PC-3 (cell line): ENCODE results near the gene PHF12.
A peak's percentile ranks its signal among the peaks of the same experiment; 100 is the strongest.

Experiments used
- EZH2 ChIP-seq: fragments of 300-600 bp; sonication (generic); IDR thresholded peaks from one replicate; pipeline ENCODE4 v1.6.1; 2017; ENCODE audit warnings: antibody characterized with exemption, mild to moderate bottlenecking, low read length; ENCODE audit not compliant: unreplicated experiment
- TF ChIP-seq, protein P1 (sequence below): fragments of 300-600 bp; sonication (generic); conservative IDR thresholded peaks from 2 replicates; pipeline ENCODE4 v1.5.1; 2017; ENCODE audit warnings: antibody characterized with exemption, low read depth, mild to moderate bottlenecking, low read length

DNA sequence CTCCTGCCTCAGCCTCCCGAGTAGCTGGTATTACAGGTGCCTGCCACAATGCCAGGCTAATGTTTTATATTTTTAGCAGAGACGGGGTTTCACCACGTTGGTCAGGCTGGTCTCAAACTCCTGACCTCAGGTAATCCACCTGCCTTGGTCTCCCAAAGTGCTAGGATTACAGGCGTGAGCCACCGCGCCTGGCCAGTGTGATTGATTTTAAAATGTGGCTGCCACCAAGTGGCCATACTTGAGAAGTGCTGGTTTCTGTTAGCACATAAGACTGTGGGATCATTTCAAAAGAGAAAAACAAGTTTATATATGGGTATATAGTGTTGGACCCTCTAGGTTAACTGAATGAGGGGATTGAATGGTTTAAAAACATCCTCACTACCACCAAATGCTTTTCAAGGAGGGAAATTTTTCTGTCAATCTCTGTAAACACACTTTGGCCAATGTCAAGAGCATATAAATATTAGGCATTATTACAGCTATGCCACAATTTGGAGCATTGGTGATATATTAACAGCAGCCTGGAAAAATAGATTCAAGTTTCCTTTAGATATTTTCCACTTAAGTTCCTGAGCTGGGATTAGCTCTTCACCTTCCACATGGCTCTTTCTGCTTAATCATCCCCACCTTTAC is 34.9 kb downstream of the PHF12 start:
- TF ChIP-seq, protein P1, sequence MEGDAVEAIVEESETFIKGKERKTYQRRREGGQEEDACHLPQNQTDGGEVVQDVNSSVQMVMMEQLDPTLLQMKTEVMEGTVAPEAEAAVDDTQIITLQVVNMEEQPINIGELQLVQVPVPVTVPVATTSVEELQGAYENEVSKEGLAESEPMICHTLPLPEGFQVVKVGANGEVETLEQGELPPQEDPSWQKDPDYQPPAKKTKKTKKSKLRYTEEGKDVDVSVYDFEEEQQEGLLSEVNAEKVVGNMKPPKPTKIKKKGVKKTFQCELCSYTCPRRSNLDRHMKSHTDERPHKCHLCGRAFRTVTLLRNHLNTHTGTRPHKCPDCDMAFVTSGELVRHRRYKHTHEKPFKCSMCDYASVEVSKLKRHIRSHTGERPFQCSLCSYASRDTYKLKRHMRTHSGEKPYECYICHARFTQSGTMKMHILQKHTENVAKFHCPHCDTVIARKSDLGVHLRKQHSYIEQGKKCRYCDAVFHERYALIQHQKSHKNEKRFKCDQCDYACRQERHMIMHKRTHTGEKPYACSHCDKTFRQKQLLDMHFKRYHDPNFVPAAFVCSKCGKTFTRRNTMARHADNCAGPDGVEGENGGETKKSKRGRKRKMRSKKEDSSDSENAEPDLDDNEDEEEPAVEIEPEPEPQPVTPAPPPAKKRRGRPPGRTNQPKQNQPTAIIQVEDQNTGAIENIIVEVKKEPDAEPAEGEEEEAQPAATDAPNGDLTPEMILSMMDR, result peak; percentile 67
- TF ChIP-seq EZH2, result no peak
